Caco-2 (cell line): ENCODE results near the gene CACNA1I. TPM values are rescaled to one million over a fixed set of nuclear protein-coding genes. Genes with fewer than 3 reads are reported as not detected.

Experiments used
- BruUV-seq: library from RNA; stranded (reverse); fragments of 400-500 nt; replicated peaks from 2 replicates; lab custom pipeline; 2021; lab: Mats Ljungman, UMichigan
- CTCF ChIA-PET: fragments of 300-600 bp; sonication (Branson Sonifier 250); formaldehyde crosslinking; loops from one replicate; lab custom pipeline; 2022; ENCODE audit warnings: antibody characterized with exemption; lab: Charles Lee
- POLR2A ChIA-PET: fragments of 300-600 bp; sonication (Branson Sonifier 250); formaldehyde crosslinking; loops from one replicate; lab custom pipeline; 2022; ENCODE audit warnings: antibody characterized with exemption; lab: Charles Lee
- DNase-seq, 2 experiments: peaks; one replicate each; pipeline versions ENCODE4 v3.0.0 to v3.0.0-alpha.2; 2020 to 2022
- H3K27me3 ChIP-seq: replicated peaks from 2 replicates; pipeline ENCODE4 v1.6.0; 2011; ENCODE audit warnings: low read length; ENCODE audit not compliant: control insufficient read depth, insufficient read depth
- H3K36me3 ChIP-seq: 2 replicates; pipeline ENCODE4 v1.5.1; 2011; ENCODE audit warnings: low read length; ENCODE audit not compliant: control insufficient read depth, insufficient read depth
- H3K4me1 ChIP-seq: fragments of 250-450 bp; sonication (Bioruptor Pico); 2 replicates; pipeline ENCODE4 v1.5.1; 2020; ENCODE audit warnings: mild to moderate bottlenecking
- H3K4me3 ChIP-seq: 2 replicates; pipeline ENCODE4 v1.5.1; 2011; ENCODE audit warnings: low read depth, mild to moderate bottlenecking, control low read depth, low read length
- H3K9me3 ChIP-seq: fragments of 250-450 bp; sonication (Bioruptor Pico); 2 replicates; pipeline ENCODE4 v1.5.1; 2020; ENCODE audit warnings: mild to moderate bottlenecking, moderate library complexity
- H3K27ac Mint-ChIP-seq: one replicate; pipeline ENCODE4 v1.8.0; 2022; ENCODE audit warnings: mixed read lengths; ENCODE audit not compliant: unreplicated experiment
- H3K27me3 Mint-ChIP-seq: one replicate; pipeline ENCODE4 v1.8.0; 2022; ENCODE audit warnings: mixed read lengths; ENCODE audit not compliant: insufficient read depth, unreplicated experiment
- H3K36me3 Mint-ChIP-seq: one replicate; pipeline ENCODE4 v1.8.0; 2022; ENCODE audit warnings: mild to moderate bottlenecking, mixed read lengths; ENCODE audit not compliant: insufficient read depth, unreplicated experiment
- H3K4me1 Mint-ChIP-seq: one replicate; pipeline ENCODE4 v1.8.0; 2022; ENCODE audit warnings: low read depth, mixed read lengths; ENCODE audit not compliant: unreplicated experiment
- H3K4me3 Mint-ChIP-seq: one replicate; pipeline ENCODE4 v1.8.0; 2022; ENCODE audit warnings: mild to moderate bottlenecking, moderate library complexity, mixed read lengths; ENCODE audit not compliant: unreplicated experiment
- H3K9me3 Mint-ChIP-seq: one replicate; pipeline ENCODE4 v1.8.0; 2022; ENCODE audit warnings: mixed read lengths; ENCODE audit not compliant: unreplicated experiment
- CTCF ChIP-seq, 2 experiments: fragments of 200-600 bp in 1 of 2; IDR thresholded peaks; 1 replicate in 1 of 2; 2 replicates in 1 of 2; pipeline versions ENCODE4 v1.5.1 to v1.8.0; 2011 to 2022; ENCODE audit warnings: antibody characterized with exemption in 1 of 2, control low read depth in 1 of 2, inconsistent platforms in 1 of 2, low read depth in 1 of 2, low read length in 1 of 2, mild to moderate bottlenecking in 1 of 2, moderate library complexity in 1 of 2; ENCODE audit not compliant: insufficient read depth in 1 of 2, severe bottlenecking in 1 of 2, unreplicated experiment in 1 of 2
- intact Hi-C: fragments of 100-400 bp; cut with micrococcal nuclease; formaldehyde crosslinking; loops from one replicate; pipeline ENCODE4 v1.10.0; 2022; ENCODE audit not compliant: unreplicated experiment
- total RNA-seq: library from RNA; stranded (reverse); gene quantifications from 2 replicates; pipeline ENCODE4 v1.2.3, GENCODE V29; 2022

CACNA1I gene
- total RNA-seq, 1 experiment from 2014 or later, result not detected

GRCh38 chr22:39627865-39628562 is 57.5 kb downstream of the CACNA1I start:
- Mint-ChIP-seq H3K4me3 (no peak overlapping the region), H3K9me3 (no peaks in the 10 kb centered on the region), H3K27me3 (peaks cover 4% of the 10 kb centered on the region), H3K36me3 (no peaks in the 10 kb centered on the region), H3K27ac (no peak overlapping the region), H3K4me1 (no peaks in the 10 kb centered on the region)
- intact Hi-C loops, result no loop called here
- H3K27me3 ChIP-seq, result no peaks in the 10 kb centered on the region
- H3K36me3 ChIP-seq, result no peaks in the 10 kb centered on the region
- CTCF ChIA-PET, result no interaction called here
- TF ChIP-seq CTCF (IDR thresholded peaks at IDR 0.05; ENCODE audit: insufficient read depth in 1 of 2, low read depth in 1 of 2, low read length in 1 of 2, severe bottlenecking in 1 of 2, unreplicated experiment in 1 of 2), result no peak
- DNase-seq, result no peak
- H3K4me3 ChIP-seq, result no peak overlapping the region
- no TSS peak for BruUV-seq
- no peaks in the 10 kb centered on the region for H3K9me3 ChIP-seq
- POLR2A ChIA-PET, result no interaction called here
- no peaks in the 10 kb centered on the region for H3K4me1 ChIP-seq

GRCh38 chr22:39628563-39629080 is 58.1 kb downstream of the CACNA1I start:
- Histone ChIP-seq H3K4me3 (no peak overlapping the region), H3K27me3 (no peaks in the 10 kb centered on the region), H3K9me3 (no peaks in the 10 kb centered on the region), H3K4me1 (no peaks in the 10 kb centered on the region), H3K36me3 (no peaks in the 10 kb centered on the region)
- Mint-ChIP-seq H3K27ac (no peak overlapping the region), H3K4me3 (no peak overlapping the region), H3K4me1 (no peaks in the 10 kb centered on the region), H3K27me3 (peaks cover 4% of the 10 kb centered on the region), H3K36me3 (no peaks in the 10 kb centered on the region), H3K9me3 (no peaks in the 10 kb centered on the region)
- BruUV-seq, result no TSS peak
- TF ChIP-seq CTCF (IDR thresholded peaks at IDR 0.05; ENCODE audit: insufficient read depth in 1 of 2, low read depth in 1 of 2, low read length in 1 of 2, severe bottlenecking in 1 of 2, unreplicated experiment in 1 of 2), result no peak
- intact Hi-C loops, result no loop called here
- no peak for DNase-seq
- POLR2A ChIA-PET, result no interaction called here
- CTCF ChIA-PET, result no interaction called here

GRCh38 chr22:39629851-39630250 is 59.3 kb downstream of the CACNA1I start:
- BruUV-seq, result no TSS peak
- intact Hi-C loops, result no loop called here

More at GRCh38 chr22:39629851-39630250, 59.3 kb downstream of the CACNA1I start:
- H3K4me3 ChIP-seq, result no peak overlapping the region
- H3K4me3 Mint-ChIP-seq, result no peak overlapping the region
- POLR2A ChIA-PET, result no interaction called here
- no peak for DNase-seq
- CTCF ChIA-PET, result interaction anchor here (0.6 kb wide), 1 partner anchor 70 kb away, joined by 3 read pairs; no protein-coding TSS in a partner anchor
- H3K36me3 Mint-ChIP-seq, result no peaks in the 10 kb centered on the region
- no peaks in the 10 kb centered on the region for H3K4me1 Mint-ChIP-seq
- no peaks in the 10 kb centered on the region for H3K27me3 ChIP-seq
- H3K9me3 ChIP-seq, result no peaks in the 10 kb centered on the region
- no peak for TF ChIP-seq CTCF (IDR thresholded peaks at IDR 0.05; ENCODE audit: insufficient read depth in 1 of 2, low read depth in 1 of 2, low read length in 1 of 2, severe bottlenecking in 1 of 2, unreplicated experiment in 1 of 2)
- no peak overlapping the region for H3K27ac Mint-ChIP-seq
- H3K4me1 ChIP-seq, result no peaks in the 10 kb centered on the region
- no peaks in the 10 kb centered on the region for H3K9me3 Mint-ChIP-seq
- no peaks in the 10 kb centered on the region for H3K36me3 ChIP-seq
- peaks cover 4% of the 10 kb centered on the region for H3K27me3 Mint-ChIP-seq
